Neuron (in vitro differentiated cells): ENCODE data around the gene GUCY1B1.

Source experiments
- H2AFZ ChIP-seq: one replicate; pipeline ENCODE4 v1.6.1; 2013; ENCODE audit warnings: low read depth, mild to moderate bottlenecking, inconsistent platforms, low read length, moderate library complexity
- H3K27me3 ChIP-seq: one replicate; pipeline ENCODE4 v1.6.1; 2013; ENCODE audit warnings: low read length; ENCODE audit not compliant: insufficient read depth
- H3K36me3 ChIP-seq: one replicate; pipeline ENCODE4 v1.6.1; 2013; ENCODE audit warnings: low read length; ENCODE audit not compliant: insufficient read depth
- H3K4me1 ChIP-seq: one replicate; pipeline ENCODE4 v1.6.1; 2013; ENCODE audit warnings: low read length; ENCODE audit not compliant: insufficient read depth
- H3K4me3 ChIP-seq: 2 replicates; pipeline ENCODE4 v1.5.1; 2013; ENCODE audit warnings: mild to moderate bottlenecking, low read length, moderate library complexity
- H3K9me3 ChIP-seq: one replicate; pipeline ENCODE4 v1.6.1; 2013; ENCODE audit warnings: low read length

The GUCY1B1 gene

DNA sequence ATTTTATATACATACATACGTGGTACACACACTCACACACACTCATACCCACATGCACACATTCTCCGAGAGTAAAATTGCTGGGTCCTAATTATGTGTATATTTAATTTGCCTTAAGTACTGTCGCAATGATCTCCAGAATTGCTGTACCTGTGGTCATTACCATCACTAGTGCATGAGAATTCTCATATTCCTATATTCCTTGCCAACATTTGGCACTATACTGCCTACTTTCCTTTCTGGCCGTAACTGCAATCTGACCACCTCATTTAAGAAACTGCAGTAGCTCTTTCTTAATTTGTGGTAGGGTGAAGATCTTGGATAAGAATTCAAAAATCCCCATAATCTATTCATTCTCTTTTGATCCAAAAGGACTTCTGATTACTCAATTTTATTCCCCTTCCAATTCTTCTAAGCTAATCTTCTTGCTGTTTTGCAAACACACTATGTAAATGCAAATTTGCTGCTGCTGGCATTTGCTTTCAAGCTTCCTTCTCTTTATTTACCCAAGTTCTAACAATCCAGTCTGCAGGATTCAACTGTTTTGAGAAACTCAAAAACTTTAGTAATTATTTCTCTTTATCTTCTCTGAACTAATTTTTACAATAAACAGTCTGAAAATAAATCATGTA is 62.2 kb downstream of the GUCY1B1 start:
- no peak overlapping the region for H3K4me3 ChIP-seq
- no peaks in the 10 kb centered on the region for H3K4me1 ChIP-seq
- H3K27me3 ChIP-seq = no peaks in the 10 kb centered on the region
- H2AFZ ChIP-seq = no peak overlapping the region
- H3K9me3 ChIP-seq = no peaks in the 10 kb centered on the region
- H3K36me3 ChIP-seq = no peaks in the 10 kb centered on the region

DNA sequence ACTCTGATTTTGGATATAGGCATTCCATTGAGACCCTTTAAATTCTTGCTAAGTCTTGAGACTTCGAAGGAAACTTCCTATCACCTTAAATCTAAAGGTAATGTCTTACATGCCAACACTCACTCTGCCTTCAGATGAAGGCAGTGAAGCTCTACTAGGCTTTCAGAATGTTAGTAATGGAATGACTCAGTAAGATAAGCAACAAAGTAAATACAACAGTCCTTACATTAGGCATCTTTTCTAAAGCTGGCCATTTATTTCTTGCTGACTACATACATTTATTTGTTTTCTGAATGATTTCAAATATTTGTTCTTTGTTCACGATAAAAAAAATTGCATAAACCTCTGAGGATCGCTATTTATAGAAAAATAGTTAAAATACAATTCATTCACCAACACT is 63.8 kb downstream of the GUCY1B1 start:
- Histone ChIP-seq H3K36me3 (no peaks in the 10 kb centered on the region), H2AFZ (no peak overlapping the region), H3K4me3 (no peak overlapping the region), H3K4me1 (no peaks in the 10 kb centered on the region), H3K27me3 (no peaks in the 10 kb centered on the region), H3K9me3 (no peaks in the 10 kb centered on the region)

DNA sequence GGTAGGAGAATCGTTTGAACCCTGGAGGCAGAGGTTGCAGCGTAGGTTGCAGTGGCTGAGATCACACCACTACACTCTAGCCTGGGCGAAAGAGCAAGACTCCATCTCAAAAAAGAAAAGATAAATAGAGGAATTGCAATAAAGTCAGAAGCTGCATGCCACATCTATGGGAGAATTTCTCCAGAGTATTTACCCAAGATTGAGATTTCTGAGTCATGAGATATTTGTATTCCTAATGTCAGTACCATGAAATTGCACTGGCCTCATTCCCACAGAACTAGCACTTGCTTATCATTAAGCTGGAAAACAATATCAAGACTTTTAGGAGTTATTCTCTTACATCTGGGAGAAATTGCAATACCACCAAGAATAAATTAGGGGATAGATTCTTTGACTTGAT is 69.8 kb downstream of the GUCY1B1 start:
- Histone ChIP-seq H3K9me3 (no peaks in the 10 kb centered on the region), H3K4me1 (no peaks in the 10 kb centered on the region), H2AFZ (no peak overlapping the region), H3K27me3 (no peaks in the 10 kb centered on the region), H3K4me3 (no peak overlapping the region), H3K36me3 (no peaks in the 10 kb centered on the region)

DNA sequence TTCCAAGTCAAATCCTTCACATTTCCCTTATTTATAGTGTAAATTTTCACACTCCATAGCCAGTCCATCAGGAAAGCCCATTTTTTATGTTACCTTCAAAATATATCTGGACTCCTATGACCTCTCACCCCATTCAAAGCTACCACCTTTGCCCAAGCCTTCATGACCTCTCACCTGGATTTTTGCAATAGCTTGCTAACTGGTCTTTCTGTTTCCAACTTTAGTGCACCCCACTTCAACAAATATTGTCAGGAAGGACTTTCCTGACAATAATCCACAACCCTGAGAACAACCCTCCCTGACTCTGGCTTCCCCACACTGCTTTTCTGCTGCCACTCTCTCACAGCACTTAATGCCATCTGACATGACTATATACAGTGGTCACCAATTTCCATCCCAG is 73.8 kb downstream of the GUCY1B1 start:
- no peak overlapping the region for H2AFZ ChIP-seq
- no peaks in the 10 kb centered on the region for H3K9me3 ChIP-seq
- no peaks in the 10 kb centered on the region for H3K27me3 ChIP-seq
- H3K4me3 ChIP-seq = no peak overlapping the region
- H3K36me3 ChIP-seq = no peaks in the 10 kb centered on the region
- H3K4me1 ChIP-seq = no peaks in the 10 kb centered on the region

DNA sequence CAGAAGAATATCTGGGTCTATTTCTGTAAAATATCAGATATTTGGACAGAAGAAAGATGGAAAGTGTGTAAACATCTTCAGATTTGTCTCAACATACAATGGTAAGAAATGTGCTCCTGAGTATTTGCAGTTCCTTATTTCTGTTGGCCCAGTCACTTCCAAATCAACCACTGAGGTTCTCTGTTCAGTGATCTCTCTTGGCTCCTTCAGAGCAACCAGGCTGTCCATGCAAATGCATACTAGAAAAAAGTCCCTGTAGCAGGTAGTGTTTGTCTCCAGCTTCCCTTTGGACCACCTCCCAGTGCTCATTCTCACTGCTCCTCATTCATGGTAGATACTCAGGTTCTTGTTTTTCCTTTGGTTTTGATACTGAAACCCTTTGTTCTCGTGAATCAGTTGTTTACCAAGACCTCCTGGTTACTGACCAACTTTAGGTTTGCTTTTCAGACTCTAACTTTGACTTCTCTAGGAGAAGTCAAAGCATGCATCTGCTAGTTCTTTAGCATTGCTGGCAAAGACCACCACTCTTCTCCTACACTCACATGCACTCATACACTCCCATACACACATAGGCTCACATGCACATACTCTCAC is 78.5 kb downstream of the GUCY1B1 start:
- Histone ChIP-seq H3K36me3 (no peaks in the 10 kb centered on the region), H3K4me1 (no peaks in the 10 kb centered on the region), H2AFZ (no peak overlapping the region), H3K27me3 (no peaks in the 10 kb centered on the region), H3K9me3 (no peaks in the 10 kb centered on the region), H3K4me3 (no peak overlapping the region)

DNA sequence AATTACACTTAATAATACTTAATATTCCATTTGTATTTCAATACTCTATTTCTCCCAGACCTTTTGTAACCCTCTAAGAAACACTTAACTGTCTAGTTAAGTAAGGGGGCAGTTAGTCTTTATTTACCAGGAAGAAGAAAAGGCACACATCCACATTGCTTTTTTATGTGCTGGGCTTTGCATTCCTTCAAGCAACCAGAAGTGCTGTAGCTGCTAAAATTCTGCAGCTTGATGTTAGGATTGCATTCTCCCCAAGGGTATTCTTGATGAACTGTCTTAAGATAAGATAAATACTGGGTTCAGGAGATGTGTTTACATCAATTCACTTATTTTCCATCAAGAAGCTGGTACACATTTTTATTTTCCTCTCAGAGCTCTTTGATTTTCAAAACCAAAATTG is 83.3 kb downstream of the GUCY1B1 start:
- Histone ChIP-seq H3K36me3 (no peaks in the 10 kb centered on the region), H2AFZ (no peak overlapping the region), H3K4me1 (no peaks in the 10 kb centered on the region), H3K27me3 (no peaks in the 10 kb centered on the region), H3K9me3 (no peaks in the 10 kb centered on the region), H3K4me3 (no peak overlapping the region)

DNA sequence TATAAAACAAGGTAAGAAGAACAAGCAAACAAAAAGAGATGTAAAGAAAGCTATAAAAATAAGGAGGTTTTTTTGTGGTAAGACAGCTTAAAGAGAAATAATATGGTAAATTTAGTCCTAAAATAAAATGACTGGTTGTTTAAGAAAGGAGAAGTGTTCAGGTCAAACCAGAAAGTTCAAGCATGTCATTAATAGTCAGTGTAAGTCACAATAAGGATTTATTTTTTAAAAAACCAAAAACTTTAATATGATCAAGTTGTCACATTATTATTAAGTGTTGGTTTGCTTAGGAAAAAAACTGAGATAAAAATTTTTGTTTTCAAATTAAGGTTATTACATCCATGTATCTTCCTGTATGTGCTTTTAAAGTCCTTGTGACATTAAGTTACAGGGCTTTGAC is 88.1 kb downstream of the GUCY1B1 start:
- Histone ChIP-seq H3K27me3 (no peaks in the 10 kb centered on the region), H3K4me1 (no peaks in the 10 kb centered on the region), H3K9me3 (no peaks in the 10 kb centered on the region), H3K36me3 (no peaks in the 10 kb centered on the region), H3K4me3 (no peak overlapping the region), H2AFZ (no peak overlapping the region)

DNA sequence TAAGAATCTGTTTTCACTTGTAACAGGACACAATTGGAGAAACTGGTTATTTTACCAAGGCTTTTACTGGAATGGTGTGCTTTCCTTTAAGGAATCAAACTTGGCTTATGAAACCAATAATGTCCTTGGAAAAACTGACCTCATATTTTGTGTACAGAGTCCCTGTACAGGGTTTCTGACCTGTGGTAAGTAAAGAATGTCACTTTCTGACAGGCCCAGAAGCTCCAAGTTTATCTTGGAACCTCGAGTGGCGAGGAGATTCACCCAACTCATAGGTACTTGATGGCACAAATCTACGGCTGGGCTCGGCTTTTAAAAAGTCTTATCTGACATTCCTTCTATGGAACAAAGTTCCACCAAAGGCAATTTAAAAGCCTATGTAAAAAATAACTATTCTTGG is 90.2 kb downstream of the GUCY1B1 start:
- no peaks in the 10 kb centered on the region for H3K27me3 ChIP-seq
- no peaks in the 10 kb centered on the region for H3K9me3 ChIP-seq
- H3K4me1 ChIP-seq = no peaks in the 10 kb centered on the region
- H3K4me3 ChIP-seq = no peak overlapping the region
- no peak overlapping the region for H2AFZ ChIP-seq
- no peaks in the 10 kb centered on the region for H3K36me3 ChIP-seq

DNA sequence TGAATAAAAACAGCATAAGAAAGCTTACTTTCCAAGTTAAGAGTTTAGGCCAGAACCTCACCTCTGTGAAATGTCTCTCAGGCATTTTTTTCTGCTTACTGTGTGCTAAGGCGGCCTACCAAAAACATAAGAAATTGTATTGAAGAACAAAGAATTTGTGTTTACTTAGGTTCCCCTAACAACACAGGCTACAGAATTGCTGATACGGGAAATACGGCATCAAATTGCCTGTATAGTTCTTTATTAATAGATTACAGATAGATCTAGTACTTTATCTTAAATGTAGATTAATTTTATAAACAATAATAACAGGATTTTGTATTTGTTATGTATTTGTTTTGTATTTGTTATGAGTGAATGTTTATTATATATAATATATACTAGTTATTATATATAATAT is 94.4 kb downstream of the GUCY1B1 start:
- H2AFZ ChIP-seq = no peak overlapping the region
- no peak overlapping the region for H3K4me3 ChIP-seq
- no peaks in the 10 kb centered on the region for H3K9me3 ChIP-seq
- H3K36me3 ChIP-seq = no peaks in the 10 kb centered on the region
- no peaks in the 10 kb centered on the region for H3K4me1 ChIP-seq
- no peaks in the 10 kb centered on the region for H3K27me3 ChIP-seq

DNA sequence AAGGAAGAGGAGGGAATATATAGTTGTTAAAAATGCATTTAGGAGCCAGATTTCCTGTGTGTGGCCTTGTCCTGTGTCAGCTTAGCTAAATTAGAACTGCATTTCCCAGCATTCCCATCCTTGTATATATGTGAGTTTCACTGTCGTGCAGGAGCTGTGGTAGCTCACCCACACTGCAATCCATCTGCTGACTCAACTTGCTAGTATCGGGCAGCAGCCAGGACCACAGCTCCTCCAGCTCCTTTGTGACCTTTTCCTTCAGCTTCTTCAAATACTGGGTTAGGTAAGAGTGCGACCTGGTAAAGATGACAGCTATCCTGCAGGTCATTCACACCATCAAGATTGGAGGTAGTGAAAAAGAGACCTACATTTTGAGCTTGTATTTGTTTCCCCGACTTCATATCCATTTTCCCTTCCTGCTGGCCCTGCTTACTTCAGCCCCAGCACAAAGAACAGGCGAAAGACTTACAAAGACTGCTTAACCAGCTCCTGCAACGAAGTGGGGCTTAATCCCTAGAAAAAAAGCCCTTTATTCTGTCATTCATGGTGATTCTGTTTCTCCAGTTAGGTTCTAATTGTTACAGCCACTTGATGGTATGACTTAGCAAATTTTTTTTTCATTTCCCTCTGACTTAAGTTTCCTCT is 95.9 kb downstream of the GUCY1B1 start:
- H2AFZ ChIP-seq = no peak overlapping the region
- H3K4me3 ChIP-seq = no peak overlapping the region
- no peaks in the 10 kb centered on the region for H3K27me3 ChIP-seq
- H3K9me3 ChIP-seq = no peaks in the 10 kb centered on the region
- no peaks in the 10 kb centered on the region for H3K4me1 ChIP-seq
- no peaks in the 10 kb centered on the region for H3K36me3 ChIP-seq

DNA sequence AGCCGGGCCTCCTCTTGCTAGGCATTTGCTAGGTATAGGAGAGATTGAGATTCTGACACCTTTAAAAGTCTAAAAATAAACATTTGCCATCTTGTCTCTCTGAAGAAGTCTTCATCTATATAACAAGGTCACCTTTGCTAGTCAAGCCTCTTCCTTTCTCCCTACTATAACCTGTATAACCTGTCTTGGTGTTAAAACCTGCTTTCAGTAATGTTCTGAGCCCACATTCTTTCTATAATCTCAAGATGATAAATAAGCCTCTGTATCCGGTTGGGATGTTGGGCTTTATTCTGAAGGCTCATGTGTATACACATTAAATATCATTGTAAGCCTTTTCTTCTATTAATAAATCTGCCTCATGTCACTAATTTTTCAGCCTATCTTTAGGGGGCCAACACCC is 97.1 kb downstream of the GUCY1B1 start:
- H3K36me3 ChIP-seq = no peaks in the 10 kb centered on the region
- no peak overlapping the region for H3K4me3 ChIP-seq
- no peaks in the 10 kb centered on the region for H3K4me1 ChIP-seq
- H3K27me3 ChIP-seq = no peaks in the 10 kb centered on the region
- H3K9me3 ChIP-seq = no peaks in the 10 kb centered on the region
- no peak overlapping the region for H2AFZ ChIP-seq
